NT2/D1 (cell line): ENCODE data around the gene SNX13.

ENCODE experiments used
- SUZ12 ChIP-seq: IDR thresholded peaks from 2 replicates; pipeline ENCODE4 v1.6.1; 2011; ENCODE audit not compliant: insufficient read length, insufficient read depth; ENCODE audit errors: extremely low read depth
- YY1 ChIP-seq: IDR thresholded peaks from 2 replicates; pipeline ENCODE4 v1.6.1; 2011; ENCODE audit not compliant: insufficient read length, insufficient read depth

DNA sequence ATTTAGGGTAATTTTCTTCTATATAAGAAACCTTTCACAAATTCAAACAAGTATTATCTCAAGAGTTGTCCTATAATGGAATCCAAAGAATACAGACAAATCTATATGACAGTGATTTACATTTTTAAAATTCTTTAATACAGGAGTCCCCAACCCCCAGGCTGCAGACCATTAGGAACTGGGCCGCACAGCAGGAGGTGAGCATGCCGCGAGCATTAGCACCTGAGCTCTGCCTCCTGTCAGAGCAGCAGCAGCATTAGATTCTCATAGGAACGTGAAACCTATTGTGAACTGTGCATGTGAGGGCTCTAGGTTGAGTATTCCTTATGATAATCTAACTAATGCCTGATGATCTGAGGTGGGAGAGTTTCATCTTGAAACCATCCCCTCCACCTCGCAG lies 37.7 kb downstream of the SNX13 start:
- TF ChIP-seq SUZ12: no peak
- TF ChIP-seq YY1: no peak
